Thymus (tissue), 11 donors: ENCODE data around the gene SAMHD1. TPM values are rescaled to one million over a fixed set of nuclear protein-coding genes. Genes with fewer than 3 reads are reported as not detected.
"Not testable (repeated sequence)": the region's sequence is repeated elsewhere in the genome, so short reads cannot be mapped to it uniquely, and the experiment has no call there.

Experiments
- DNase-seq, 9 donors: peaks; one replicate each; pipeline ENCODE4 v3.0.0-alpha.2; 2013; ENCODE audit warnings: low spot score in 9 of 9, low read depth in 6 of 9, missing footprints in 1 of 9
- H3K27ac ChIP-seq, 2 donors: one replicate each; pipeline ENCODE4 v1.5.1; 2013; ENCODE audit warnings: control low read depth in 1 of 2, low read depth in 1 of 2, low read length in 1 of 2, mild to moderate bottlenecking in 1 of 2, moderate library complexity in 1 of 2
- H3K27me3 ChIP-seq, 2 donors: one replicate each; pipeline ENCODE4 v1.5.1; 2013; ENCODE audit warnings: low read length in 1 of 2; ENCODE audit not compliant: control insufficient read depth in 2 of 2, insufficient read depth in 1 of 2
- H3K36me3 ChIP-seq, 2 donors: one replicate each; pipeline ENCODE4 v1.5.1; 2013; ENCODE audit warnings: low read length in 1 of 2, mild to moderate bottlenecking in 1 of 2, moderate library complexity in 1 of 2; ENCODE audit not compliant: control insufficient read depth in 2 of 2, insufficient read depth in 2 of 2
- H3K4me1 ChIP-seq, 2 donors: one replicate each; pipeline ENCODE4 v1.5.1; 2013; ENCODE audit warnings: low read length in 2 of 2; ENCODE audit not compliant: control insufficient read depth in 2 of 2, insufficient read depth in 2 of 2
- H3K4me3 ChIP-seq, 2 donors: one replicate each; pipeline ENCODE4 v1.5.1; 2013; ENCODE audit warnings: low read length in 2 of 2, control low read depth in 1 of 2, mild to moderate bottlenecking in 1 of 2
- H3K9me3 ChIP-seq, 2 donors: one replicate each; pipeline ENCODE4 v1.5.1; 2013; ENCODE audit warnings: low read length in 1 of 2, mild to moderate bottlenecking in 1 of 2; ENCODE audit not compliant: control insufficient read depth in 2 of 2, insufficient read depth in 1 of 2
- WGBS: extraction: QIAGEN DNeasy Blood & Tissue Kit; methylation state at CpG from one replicate; pipeline ENCODE4 v1.1.7; 2013; 5-methylcytosine and 5-hydroxymethylcytosine counted together
- polyA plus RNA-seq: library from polyadenylated mRNA; stranded (reverse); fragments of 200-250 nt; gene quantifications from one replicate; pipeline ENCODE4 v1.2.3, GENCODE V29; 2013
- total RNA-seq: library from RNA; stranded (reverse); fragments of 120-200 nt; gene quantifications from one replicate; pipeline ENCODE4 v1.2.4, GENCODE V29; 2013
- donor health status: healthy.

The SAMHD1 gene
- total and polyA plus RNA-seq, 2 donors, result 45.3 to 86.2 TPM

DNA sequence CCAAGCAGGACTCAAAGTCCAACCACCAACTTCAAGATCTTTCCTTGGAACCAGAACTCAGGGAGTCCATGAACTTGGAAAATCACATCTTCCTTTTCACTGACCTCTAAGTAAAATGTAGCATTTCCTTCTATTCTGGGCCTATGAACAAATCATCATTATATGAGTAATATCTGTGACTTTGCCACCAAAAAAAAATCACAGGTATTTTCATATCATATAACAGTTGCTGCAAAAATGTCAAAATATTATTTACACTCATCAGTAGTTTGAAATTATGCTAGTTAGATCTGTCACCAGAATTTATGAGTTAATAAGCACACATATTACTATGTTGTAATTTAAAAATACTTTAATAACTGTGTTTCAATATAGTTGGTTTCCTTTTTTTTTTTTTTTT, 102.8 kb downstream of the SAMHD1 start:
- H3K4me1 ChIP-seq, result peaks cover 2 to 4% of the 10 kb centered on the region in 2 donors
- no peak overlapping the region for H3K27ac ChIP-seq
- H3K9me3 ChIP-seq, result peaks cover 0 to 3% of the 10 kb centered on the region in 2 donors
- no peaks in the 10 kb centered on the region for H3K27me3 ChIP-seq
- H3K4me3 ChIP-seq, result no peak overlapping the region
- DNase-seq, result no peak
- H3K36me3 ChIP-seq, result no peaks in the 10 kb centered on the region

DNA sequence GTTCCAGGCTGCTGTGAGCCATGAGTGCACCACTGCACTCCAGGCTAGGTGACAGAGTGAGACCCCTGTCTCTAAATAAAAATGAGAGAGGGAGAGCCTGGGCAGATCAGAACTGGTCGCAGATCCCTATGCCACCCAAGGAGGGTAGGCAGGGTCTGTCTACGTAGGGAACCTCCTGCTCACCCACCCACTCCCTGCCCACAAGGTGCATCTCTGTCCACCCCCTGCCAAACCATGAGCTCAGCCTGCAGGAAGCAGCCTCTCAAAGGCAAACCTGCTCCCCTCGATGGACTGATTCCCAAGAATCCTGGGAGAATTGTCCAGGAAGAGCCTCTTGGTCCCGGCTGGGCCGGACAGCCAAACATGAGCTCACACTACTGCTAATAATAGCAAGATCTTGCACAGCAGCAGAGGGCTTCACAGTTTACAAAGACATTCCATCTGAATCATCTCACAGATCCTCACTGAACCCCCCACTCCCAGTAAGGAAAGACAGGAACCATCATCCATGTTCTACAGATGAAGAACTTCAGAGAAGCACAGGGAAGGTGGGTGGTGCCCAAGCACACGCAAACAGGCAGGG, 103.3 kb downstream of the SAMHD1 start:
- Histone ChIP-seq H3K27me3 (no peaks in the 10 kb centered on the region), H3K4me3 (no peak overlapping the region), H3K9me3 (peaks cover 0 to 3% of the 10 kb centered on the region in 2 donors), H3K4me1 (peaks cover 5 to 9% of the 10 kb centered on the region in 2 donors), H3K36me3 (no peaks in the 10 kb centered on the region), H3K27ac (no peak overlapping the region)
- WGBS, result 90% methylated on average over 6 of the region's 6 CpGs
- no peak for DNase-seq

DNA sequence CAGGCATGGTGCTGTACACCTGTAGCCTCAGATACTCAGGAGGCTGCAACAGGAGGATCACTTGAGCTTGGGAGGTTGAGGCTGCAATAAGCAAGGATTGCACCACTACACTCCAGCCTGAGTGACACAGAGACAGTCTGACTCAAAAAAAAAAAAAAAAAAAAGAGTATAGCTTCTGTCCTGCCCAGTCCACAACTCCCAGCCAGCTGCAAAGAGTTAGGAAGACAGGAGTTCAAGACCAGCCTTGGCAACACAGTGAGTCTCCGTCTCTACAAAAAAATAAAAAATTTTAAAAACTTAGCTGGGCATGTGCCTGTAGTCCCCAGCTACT, 103.8 kb downstream of the SAMHD1 start:
- Histone ChIP-seq H3K4me1 (peaks cover 5 to 14% of the 10 kb centered on the region in 2 donors), H3K36me3 (no peaks in the 10 kb centered on the region), H3K27me3 (no peaks in the 10 kb centered on the region), H3K27ac (no peak overlapping the region), H3K4me3 (no peak overlapping the region), H3K9me3 (peaks cover 0 to 3% of the 10 kb centered on the region in 2 donors)
- DNase-seq, result no peak
- 94% methylated on average over 1 of the region's 1 CpG for WGBS

DNA sequence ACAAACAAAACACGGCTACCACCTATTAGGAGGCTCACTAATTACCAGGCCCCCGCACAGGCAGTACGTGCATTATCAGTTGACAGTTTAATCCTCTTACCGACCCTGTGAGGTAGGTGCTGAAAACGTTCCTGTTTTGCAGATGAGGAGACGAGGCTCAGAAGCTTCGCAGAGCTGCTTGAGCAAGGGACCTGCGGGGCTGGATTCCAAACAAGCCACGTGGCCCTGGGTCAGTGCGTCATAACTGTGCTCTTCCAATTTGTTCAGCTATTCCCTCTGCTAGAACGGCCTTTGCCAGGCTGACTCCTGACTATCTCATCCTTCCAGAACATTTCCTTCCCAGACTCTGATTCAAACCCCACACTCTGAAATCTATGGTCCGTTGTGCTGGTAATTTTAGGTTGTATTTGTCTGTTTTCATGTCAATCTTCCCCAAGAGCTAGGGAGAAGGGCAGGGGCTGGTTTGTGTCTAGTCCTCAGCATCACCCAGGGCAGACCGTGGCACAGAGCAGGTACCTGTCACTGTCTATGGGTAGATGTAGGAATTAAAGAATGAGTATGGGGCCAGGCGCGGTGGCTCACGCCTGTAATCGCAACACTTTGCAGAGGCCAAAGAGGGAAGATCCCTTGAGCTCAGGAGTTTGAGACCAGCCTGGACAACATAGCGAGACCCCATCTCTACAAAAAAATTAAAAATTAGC, 104.3 kb downstream of the SAMHD1 start:
- no peak overlapping the region for H3K4me3 ChIP-seq
- no peak overlapping the region for H3K27ac ChIP-seq
- H3K4me1 ChIP-seq, result peaks cover 5 to 14% of the 10 kb centered on the region in 2 donors
- 97% methylated on average over 18 of the region's 18 CpGs for WGBS
- H3K36me3 ChIP-seq, result no peaks in the 10 kb centered on the region
- DNase-seq, result no peak
- H3K27me3 ChIP-seq, result no peaks in the 10 kb centered on the region
- peaks cover 0 to 3% of the 10 kb centered on the region in 2 donors for H3K9me3 ChIP-seq

DNA sequence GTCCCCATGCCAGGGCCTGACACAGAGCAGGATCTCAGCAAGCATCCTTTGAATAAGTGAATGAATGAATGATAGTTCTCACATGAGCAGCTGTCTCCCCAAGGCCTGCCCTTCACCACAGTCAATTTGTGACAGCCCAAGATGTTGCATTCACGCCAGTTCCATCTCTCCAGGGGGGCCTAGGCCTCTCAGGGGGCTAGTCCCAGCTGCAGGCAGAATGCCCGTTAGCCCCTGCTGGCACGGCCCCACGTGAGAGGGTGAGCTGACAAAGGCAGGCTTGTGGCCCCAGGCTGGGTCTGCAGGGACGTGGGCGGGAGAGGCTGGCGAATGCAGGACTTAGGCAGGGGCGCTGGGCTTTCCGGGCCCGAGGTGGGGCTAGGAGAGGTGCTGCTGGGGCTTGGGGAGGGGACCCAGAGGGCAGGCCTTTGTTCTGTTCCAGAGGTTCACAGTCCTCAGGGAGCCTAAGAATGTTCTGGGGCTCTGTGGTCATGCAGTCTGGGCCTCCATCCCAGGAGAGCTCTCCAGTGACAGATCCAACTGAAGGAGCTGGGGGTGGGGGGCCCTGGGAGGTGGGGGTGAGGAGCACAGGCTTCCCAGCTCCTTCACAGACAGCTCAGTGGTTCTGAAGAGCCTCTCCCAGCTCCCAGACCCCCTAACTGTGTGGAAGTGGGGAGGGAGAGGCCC, 106.1 kb downstream of the SAMHD1 start:
- no peak overlapping the region for H3K4me3 ChIP-seq
- WGBS, result 98% methylated on average over 10 of the region's 10 CpGs

DNA sequence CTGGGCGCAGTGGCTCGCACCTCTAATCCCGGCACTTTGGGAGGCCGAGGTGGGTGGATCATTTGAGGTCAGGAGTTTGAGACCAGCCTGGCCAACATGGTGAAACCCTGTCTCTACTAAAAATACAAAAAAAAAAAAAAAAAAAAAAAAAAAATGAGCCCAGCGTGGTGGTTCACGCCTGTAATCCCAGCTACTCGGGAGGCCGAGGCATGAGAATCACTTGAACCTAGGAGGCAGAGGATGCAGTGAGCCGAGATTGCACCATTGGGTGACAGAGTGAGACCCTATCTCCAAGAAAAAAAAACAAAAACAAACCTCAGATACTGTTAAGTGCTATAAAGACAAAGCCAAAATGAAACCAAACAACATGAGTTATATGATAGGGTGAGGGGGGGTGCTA, 110.5 kb downstream of the SAMHD1 start:
- not testable (repeated sequence) for H3K36me3 ChIP-seq, H3K27me3 ChIP-seq, H3K4me3 ChIP-seq, H3K9me3 ChIP-seq, DNase-seq
- Histone ChIP-seq H3K4me1 (peaks cover 9 to 35% of the 10 kb centered on the region in 2 donors), H3K27ac (peak overlapping the region in 1 of 2 donors; percentile 61)
- 96% methylated on average over 9 of the region's 9 CpGs for WGBS

More for the DNA sequence above, 106.1 kb downstream of the SAMHD1 start:
- no peaks in the 10 kb centered on the region for H3K36me3 ChIP-seq
- peaks cover 5 to 23% of the 10 kb centered on the region in 2 donors for H3K4me1 ChIP-seq
- H3K27me3 ChIP-seq, result no peaks in the 10 kb centered on the region
- H3K9me3 ChIP-seq, result no peaks in the 10 kb centered on the region
- H3K27ac ChIP-seq, result no peak overlapping the region
- DNase-seq, result no peak

Other genes starting within 250 kb of the SAMHD1 start
- 15.3 TPM for gene NDRG3, start 205.6 kb downstream of the SAMHD1 start, total RNA-seq
- 18.9 TPM for gene NDRG3, start 205.6 kb downstream of the SAMHD1 start, polyA plus RNA-seq
- 20.6 TPM for gene DSN1, start 177.9 kb downstream of the SAMHD1 start, total RNA-seq
- gene DSN1, start 177.9 kb downstream of the SAMHD1 start, polyA plus RNA-seq, result 16.4 TPM
- 0.28 TPM for gene TLDC2, start 75.6 kb downstream of the SAMHD1 start, total RNA-seq
- gene TLDC2, start 75.6 kb downstream of the SAMHD1 start, polyA plus RNA-seq, result 0.48 TPM
- gene RBL1, start 144.3 kb upstream of the SAMHD1 start, total RNA-seq, result 20.8 TPM
- gene RBL1, start 144.3 kb upstream of the SAMHD1 start, polyA plus RNA-seq, result 4.1 TPM
- gene RPN2, start 227.6 kb upstream of the SAMHD1 start, total RNA-seq, result 156 TPM
- gene RPN2, start 227.6 kb upstream of the SAMHD1 start, polyA plus RNA-seq, result 70.0 TPM
- gene MROH8, start 227.8 kb upstream of the SAMHD1 start, total RNA-seq, result 2.8 TPM
- 3.2 TPM for gene MROH8, start 227.8 kb upstream of the SAMHD1 start, polyA plus RNA-seq